IMR-90 (cell line): Measurements from ENCODE around the gene CENPF. TPM values are rescaled to one million over a fixed set of nuclear protein-coding genes. Genes with fewer than 3 reads are reported as not detected.
"Not testable (repeated sequence)": the region's sequence is repeated elsewhere in the genome, so short reads cannot be mapped to it uniquely, and the experiment has no call there.

Source experiments
- ATAC-seq: fragments of 200-7000 bp; cut with Tn5 transposase; 2 replicates; pipeline ENCODE4 v1.9.1; 2020; ENCODE audit warnings: low read depth, mild to moderate bottlenecking, moderate library complexity
- BruUV-seq: library from RNA; stranded (reverse); fragments of 400-500 nt; replicated peaks from 2 replicates; lab custom pipeline; 2021; lab: Mats Ljungman, UMichigan
- CTCF ChIA-PET: fragments of 300-600 bp; formaldehyde crosslinking; extraction: SDS; loops from one replicate; lab custom pipeline; 2021; ENCODE audit warnings: antibody characterized with exemption; lab: Yijun Ruan, JAX
- POLR2A ChIA-PET: fragments of 300-600 bp; sonication (Branson Sonifier 250); formaldehyde crosslinking; loops from one replicate; lab custom pipeline; 2022; ENCODE audit warnings: antibody characterized with exemption; ENCODE audit not compliant: unreplicated experiment; lab: Charles Lee
- DNase-seq: peaks from one replicate; pipeline ENCODE4 v3.0.0; 2013
- H2AFZ ChIP-seq: replicated peaks from 2 replicates; pipeline ENCODE3; 2013; ENCODE audit warnings: low read length, mild to moderate bottlenecking; ENCODE audit not compliant: poor library complexity
- H2AK5ac ChIP-seq: 2 replicates; pipeline ENCODE4 v1.6.1; 2013; ENCODE audit warnings: low read depth, low read length, inconsistent platforms
- H2AK9ac ChIP-seq: replicated peaks from 2 replicates; pipeline ENCODE3; 2013; ENCODE audit warnings: mild to moderate bottlenecking, low read depth, low read length, moderate library complexity; ENCODE audit not compliant: poor library complexity
- H2BK120ac ChIP-seq: 2 replicates; pipeline ENCODE4 v1.6.1; 2013; ENCODE audit warnings: low read depth, low read length, inconsistent platforms
- H2BK15ac ChIP-seq: 3 replicates; pipeline ENCODE4 v1.6.1; 2013; ENCODE audit warnings: low read depth, low read length, inconsistent platforms
- H2BK20ac ChIP-seq: 2 replicates; pipeline ENCODE4 v1.6.1; 2013; ENCODE audit warnings: low read depth, mild to moderate bottlenecking, inconsistent platforms, low read length, moderate library complexity
- H2BK5ac ChIP-seq: 2 replicates; pipeline ENCODE4 v1.6.1; 2013; ENCODE audit warnings: mild to moderate bottlenecking, low read depth, low read length, inconsistent platforms; ENCODE audit not compliant: poor library complexity, severe bottlenecking
- H3K14ac ChIP-seq: replicated peaks from 2 replicates; pipeline ENCODE4 v1.6.1; 2013; ENCODE audit warnings: low read depth, low read length, inconsistent platforms
- H3K18ac ChIP-seq: 2 replicates; pipeline ENCODE4 v1.6.1; 2013; ENCODE audit warnings: low read depth, low read length, control low read depth
- H3K23ac ChIP-seq: 2 replicates; pipeline ENCODE4 v1.6.1; 2013; ENCODE audit warnings: low read depth, low read length, inconsistent platforms
- H3K27ac ChIP-seq: 2 replicates; pipeline ENCODE4 v1.5.1; 2013; ENCODE audit warnings: mild to moderate bottlenecking, control low read depth, low read length; ENCODE audit not compliant: insufficient read depth
- H3K27me3 ChIP-seq: 2 replicates; pipeline ENCODE4 v1.6.1; 2013; ENCODE audit warnings: low read length; ENCODE audit not compliant: control insufficient read depth, insufficient read depth
- H3K36me3 ChIP-seq: 2 replicates; pipeline ENCODE4 v1.6.1; 2013; ENCODE audit warnings: low read length, mixed read lengths; ENCODE audit not compliant: control insufficient read depth, insufficient read depth
- H3K4ac ChIP-seq: 2 replicates; pipeline ENCODE4 v1.6.1; 2013; ENCODE audit warnings: low read depth, low read length, inconsistent platforms
- H3K4me1 ChIP-seq: 2 replicates; pipeline ENCODE4 v1.6.1; 2013; ENCODE audit warnings: low read length, mixed read lengths; ENCODE audit not compliant: control insufficient read depth, insufficient read depth
- H3K4me2 ChIP-seq: 2 replicates; pipeline ENCODE4 v1.6.1; 2013; ENCODE audit warnings: low read depth, mild to moderate bottlenecking, control low read depth, low read length, moderate library complexity
- H3K4me3 ChIP-seq: 2 replicates; pipeline ENCODE4 v1.5.1; 2013; ENCODE audit warnings: low read depth, mild to moderate bottlenecking, control low read depth, low read length, moderate library complexity; ENCODE audit not compliant: insufficient read depth
- H3K56ac ChIP-seq: 2 replicates; pipeline ENCODE4 v1.6.1; 2013; ENCODE audit warnings: low read length, inconsistent platforms; ENCODE audit not compliant: insufficient read depth; ENCODE audit errors: extremely low read depth
- H3K79me1 ChIP-seq, 2 experiments: 2 replicates each; pipeline ENCODE4 v1.6.1; 2013; ENCODE audit warnings: low read length in 2 of 2, inconsistent platforms in 1 of 2, low read depth in 1 of 2
- H3K9ac ChIP-seq: 2 replicates; pipeline ENCODE4 v1.6.1; 2013; ENCODE audit warnings: low read depth, low read length, control low read depth
- H3K9me1 ChIP-seq: 2 replicates; pipeline ENCODE4 v1.6.1; 2013; ENCODE audit warnings: low read length, inconsistent platforms; ENCODE audit not compliant: insufficient read depth
- H3K9me3 ChIP-seq: 2 replicates; pipeline ENCODE4 v1.6.1; 2013; ENCODE audit warnings: low read length; ENCODE audit not compliant: control insufficient read depth, insufficient read depth
- H4K20me1 ChIP-seq: 2 replicates; pipeline ENCODE4 v1.6.1; 2013; ENCODE audit warnings: low read length, inconsistent platforms; ENCODE audit not compliant: insufficient read depth
- H4K5ac ChIP-seq: 2 replicates; pipeline ENCODE4 v1.6.1; 2013; ENCODE audit warnings: mild to moderate bottlenecking, low read depth, low read length, control low read depth
- H4K8ac ChIP-seq, 2 experiments: 2 replicates each; pipeline ENCODE4 v1.6.1; 2013; ENCODE audit warnings: low read depth in 2 of 2, low read length in 2 of 2, control low read depth in 1 of 2, inconsistent platforms in 1 of 2
- H4K91ac ChIP-seq: 2 replicates; pipeline ENCODE4 v1.6.1; 2013; ENCODE audit warnings: low read depth, low read length, inconsistent platforms; ENCODE audit not compliant: insufficient read depth
- WGBS, 2 experiments: methylation state at CpG; one replicate each; pipeline versions ENCODE4 v1.1.5 to v1.1.7; 2013; ENCODE audit warnings: missing lambda C conversion rate in 2 of 2; ENCODE audit not compliant: insufficient read length in 1 of 2; ENCODE audit errors: extremely low coverage in 2 of 2; 5-methylcytosine and 5-hydroxymethylcytosine counted together
- dilution Hi-C: fragments of 300-500 bp; cut with HindIII; formaldehyde crosslinking; loops from one replicate; pipeline ENCODE4 v1.14.3; 2018; ENCODE audit warnings: low sequenced_read_pairs; ENCODE audit not compliant: unreplicated experiment
- in situ Hi-C: fragments of 300-500 bp; cut with MboI; formaldehyde crosslinking; loops from 3 replicates; pipeline ENCODE4 v1.14.3; 2019; ENCODE audit warnings: low sequenced_read_pairs, inconsistent platforms, mixed read lengths
- intact Hi-C: fragments of 100-400 bp; cut with micrococcal nuclease; formaldehyde crosslinking; loops from 2 replicates; pipeline ENCODE4 v1.10.0; 2022
- polyA plus RNA-seq, 3 experiments: library from polyadenylated mRNA; depleted of rRNA; stranded (reverse); fragments of >200 nt; gene quantifications; 2 replicates each; pipeline ENCODE4 v1.2.3, GENCODE V29; 2012; ENCODE audit warnings: low replicate concordance in 1 of 3
- total RNA-seq: library from RNA; depleted of rRNA; stranded (reverse); fragments of >200 nt; gene quantifications from 2 replicates; pipeline ENCODE4 v1.2.3, GENCODE V29; 2012

CENPF gene
- total and polyA plus RNA-seq, 2 of the 4 experiments (the other 2 are of a cell fraction): 20.9 to 51.8 TPM

GRCh38 chr1:214591918-214592317, 11.1 kb upstream of the CENPF start:
- dilution Hi-C loops, H3K9me3 ChIP-seq, H3K4me2 ChIP-seq, H3K23ac ChIP-seq, H3K27me3 ChIP-seq, H2BK120ac ChIP-seq, H3K79me1 ChIP-seq, in situ Hi-C loops, H3K9ac ChIP-seq, DNase-seq, H2BK5ac ChIP-seq, H3K56ac ChIP-seq, H4K8ac ChIP-seq, H3K14ac ChIP-seq, H2AFZ ChIP-seq, H3K27ac ChIP-seq, H2BK20ac ChIP-seq, H2AK9ac ChIP-seq, H3K4me3 ChIP-seq, intact Hi-C loops, ATAC-seq, H3K36me3 ChIP-seq, H4K5ac ChIP-seq, H3K4ac ChIP-seq, BruUV-seq, H4K91ac ChIP-seq, H3K9me1 ChIP-seq, H2AK5ac ChIP-seq, H3K4me1 ChIP-seq, H4K20me1 ChIP-seq, POLR2A ChIA-PET, H2BK15ac ChIP-seq, H3K18ac ChIP-seq: not testable (repeated sequence)
- CTCF ChIA-PET: interaction anchor here (0.6 to 1.7 kb wide), 2 partner anchors 259 to 263 kb away, joined by 4 to 7 read pairs; no protein-coding TSS in a partner anchor
- WGBS, 2 experiments: no CpG with 5 or more reads among the region's 8 CpGs
